HG02840 (cell line): ENCODE measurements around the gene RABEP2.
"Not testable (repeated sequence)": the region's sequence is repeated elsewhere in the genome, so short reads cannot be mapped to it uniquely, and the experiment has no call there.

Source experiments
- ATAC-seq: cut with Tn5 transposase; IDR thresholded peaks from one replicate; pipeline ENCODE4 v1.9.1; 2021; ENCODE audit warnings: mild to moderate bottlenecking, moderate library complexity, moderate number of reproducible peaks; ENCODE audit not compliant: unreplicated experiment, low FRiP score

Gene RABEP2

DNA sequence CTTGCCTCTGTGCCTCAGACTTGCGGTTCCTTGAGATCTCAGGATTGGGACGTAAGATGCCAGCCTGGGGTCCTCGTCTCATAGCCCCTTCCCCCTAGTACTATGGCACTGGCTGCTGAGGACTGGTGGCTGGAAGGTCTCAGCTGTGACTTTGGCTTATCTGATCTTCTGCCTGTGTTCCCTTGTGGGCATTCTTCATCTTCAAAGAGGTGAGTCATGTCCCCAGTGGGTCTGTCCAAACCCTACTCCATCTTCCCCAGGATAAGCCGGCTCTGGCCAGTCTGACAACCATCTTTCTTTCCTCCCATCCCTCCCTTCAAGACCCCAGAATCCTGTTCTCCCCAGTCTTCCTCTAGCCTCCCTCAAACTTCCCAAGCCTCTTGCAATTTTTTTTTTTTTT, 10.3 kb upstream of the RABEP2 start:
- ATAC-seq, result no peak

- ATAC-seq, result no peak
These were observed 8.1 kb upstream of the RABEP2 start for GRCh38 chr16:28933171-28933570.

DNA sequence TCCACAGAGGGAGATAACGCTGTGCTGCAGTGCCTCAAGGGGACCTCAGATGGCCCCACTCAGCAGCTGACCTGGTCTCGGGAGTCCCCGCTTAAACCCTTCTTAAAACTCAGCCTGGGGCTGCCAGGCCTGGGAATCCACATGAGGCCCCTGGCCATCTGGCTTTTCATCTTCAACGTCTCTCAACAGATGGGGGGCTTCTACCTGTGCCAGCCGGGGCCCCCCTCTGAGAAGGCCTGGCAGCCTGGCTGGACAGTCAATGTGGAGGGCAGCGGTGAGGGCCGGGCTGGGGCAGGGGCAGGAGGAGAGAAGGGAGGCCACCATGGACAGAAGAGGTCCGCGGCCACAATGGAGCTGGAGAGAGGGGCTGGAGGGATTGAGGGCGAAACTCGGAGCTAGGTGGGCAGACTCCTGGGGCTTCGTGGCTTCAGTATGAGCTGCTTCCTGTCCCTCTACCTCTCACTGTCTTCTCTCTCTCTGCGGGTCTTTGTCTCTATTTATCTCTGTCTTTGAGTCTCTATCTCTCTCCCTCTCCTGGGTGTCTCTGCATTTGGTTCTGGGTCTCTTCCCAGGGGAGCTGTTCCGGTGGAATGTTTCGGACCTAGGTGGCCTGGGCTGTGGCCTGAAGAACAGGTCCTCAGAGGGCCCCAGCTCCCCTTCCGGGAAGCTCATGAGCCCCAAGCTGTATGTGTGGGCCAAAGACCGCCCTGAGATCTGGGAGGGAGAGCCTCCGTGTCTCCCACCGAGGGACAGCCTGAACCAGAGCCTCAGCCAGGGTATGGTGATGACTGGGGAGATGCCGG, 7.5 kb upstream of the RABEP2 start:
- no peak for ATAC-seq

- ATAC-seq, result no peak
These were observed 6.8 kb upstream of the RABEP2 start, which contains the start of gene CD19 for GRCh38 chr16:28931801-28932225. TSS of gene CD19 (plus strand) at chr16:28931971. CDS start at chr16:28932001, 30 bp downstream.

DNA sequence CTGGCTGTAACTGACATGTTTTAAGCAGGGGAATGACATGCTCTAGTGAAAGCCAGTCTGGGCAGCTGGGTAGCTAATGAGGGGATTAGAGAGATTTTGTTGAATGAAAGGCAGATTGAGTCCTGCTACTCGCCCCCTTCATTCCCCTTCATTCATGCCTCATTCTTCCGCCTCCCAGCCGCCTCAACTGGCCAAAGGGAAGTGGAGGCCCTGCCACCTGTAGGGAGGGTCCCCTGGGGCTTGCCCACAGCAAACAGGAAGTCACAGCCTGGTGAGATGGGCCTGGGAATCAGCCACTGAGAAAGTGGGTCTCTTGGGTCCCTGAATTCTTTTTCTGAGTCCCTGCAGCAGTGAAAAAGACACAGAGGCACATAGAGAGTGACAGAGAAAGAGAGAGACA, 5.6 kb upstream of the RABEP2 start:
- no peak for ATAC-seq

GRCh38 chr16:28930203-28930602, 5.2 kb upstream of the RABEP2 start:
- no peak for ATAC-seq

DNA sequence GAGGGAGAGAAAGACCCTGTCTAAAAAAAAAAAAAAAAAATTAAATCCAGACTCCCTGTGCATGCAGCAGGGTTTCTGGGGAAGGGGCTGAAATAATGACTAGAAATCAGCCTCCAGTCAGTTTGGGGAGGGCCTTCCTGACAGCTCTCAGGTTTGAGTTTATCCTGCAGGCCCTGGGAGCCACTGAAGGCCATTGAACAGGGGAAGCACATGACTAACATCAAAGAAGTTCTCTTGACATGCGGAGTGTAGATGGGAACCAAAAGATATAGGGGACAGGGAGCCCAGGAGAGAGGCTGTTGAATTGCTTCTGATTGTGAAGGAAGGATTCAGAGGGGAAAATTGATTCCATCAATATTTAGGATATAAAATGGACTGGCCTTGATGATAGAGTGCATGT, 2.8 kb upstream of the RABEP2 start:
- ATAC-seq, result no peak

- not testable (repeated sequence) for ATAC-seq
These were observed 1.2 kb upstream of the RABEP2 start for GRCh38 chr16:28926284-28926683.

GRCh38 chr16:28925386-28926228, 569 bp upstream of the RABEP2 start:
- ATAC-seq, result peak; percentile 29

DNA sequence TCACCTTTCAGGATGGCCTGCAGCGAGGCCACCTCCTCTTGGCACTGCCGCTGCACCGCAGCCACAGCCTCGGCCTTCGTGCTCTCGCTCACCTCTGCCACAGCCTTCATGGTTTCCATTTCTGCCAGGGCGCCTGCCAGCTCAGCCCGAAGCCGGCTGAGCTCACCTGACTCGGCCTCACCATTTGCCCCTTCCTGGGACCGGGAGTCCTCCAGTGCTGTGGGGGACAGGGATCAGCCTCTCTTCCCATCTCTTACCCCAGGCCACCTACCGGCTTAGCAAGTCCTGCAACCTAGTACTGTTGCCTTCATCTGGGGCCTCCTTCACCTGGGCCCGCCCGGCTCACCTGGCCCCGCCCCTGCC, 658 bp downstream of the RABEP2 start:
- ATAC-seq, result peak; percentile 10

DNA sequence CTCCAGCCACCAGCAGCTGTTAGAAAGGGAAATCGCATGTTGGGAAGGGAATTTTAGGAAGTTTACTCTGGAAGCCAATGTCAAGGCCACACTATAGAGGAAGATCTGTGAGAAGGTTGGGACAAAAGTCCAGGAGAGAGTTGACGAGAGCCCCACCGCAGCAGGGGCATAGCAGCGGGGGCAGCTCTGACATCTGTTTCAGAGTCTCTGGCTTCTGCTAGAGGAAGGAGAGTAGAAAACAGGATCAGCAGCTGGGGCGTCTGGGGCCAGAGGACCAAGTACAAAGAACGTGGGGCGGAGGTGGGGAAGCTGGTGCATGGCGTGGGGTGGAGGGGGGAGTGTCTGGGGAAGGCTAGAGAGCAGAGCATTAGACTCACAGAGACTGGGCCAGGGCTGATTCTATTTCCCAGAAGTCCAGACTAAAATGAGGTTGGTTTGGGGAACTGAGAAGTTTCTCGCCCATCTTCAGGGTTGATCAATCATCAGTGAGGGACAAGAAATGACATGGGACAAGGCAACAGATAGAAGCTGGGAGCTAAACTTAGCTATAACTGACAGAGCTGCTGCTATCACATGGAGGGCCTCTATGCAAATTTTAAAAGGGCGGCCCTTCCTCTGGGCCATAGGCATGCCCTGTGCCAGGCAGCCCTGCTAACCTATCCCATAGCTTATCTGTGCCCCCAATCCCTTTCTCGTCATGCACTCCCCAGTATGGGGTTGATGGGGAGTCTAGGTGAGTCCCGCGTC, 1.2 kb downstream of the RABEP2 start:
- ATAC-seq, result peak; percentile 42

DNA sequence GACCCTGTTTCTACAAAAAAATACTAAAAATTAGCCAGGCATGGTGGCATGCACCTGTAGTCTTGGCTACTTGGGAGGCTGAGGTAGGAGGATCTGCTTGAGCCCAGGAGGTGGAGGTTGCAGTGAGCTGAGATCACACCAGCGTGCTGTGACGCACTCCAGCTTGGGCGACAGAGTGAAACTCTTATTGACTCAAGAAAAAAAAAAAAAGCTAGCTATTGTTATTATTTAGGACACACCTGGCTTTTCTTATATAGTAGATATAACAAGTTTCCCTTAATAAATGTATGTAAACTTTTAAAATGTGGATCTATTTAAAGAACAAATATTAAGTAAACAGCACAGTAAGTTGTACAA, 1.8 kb downstream of the RABEP2 start:
- no peak for ATAC-seq

DNA sequence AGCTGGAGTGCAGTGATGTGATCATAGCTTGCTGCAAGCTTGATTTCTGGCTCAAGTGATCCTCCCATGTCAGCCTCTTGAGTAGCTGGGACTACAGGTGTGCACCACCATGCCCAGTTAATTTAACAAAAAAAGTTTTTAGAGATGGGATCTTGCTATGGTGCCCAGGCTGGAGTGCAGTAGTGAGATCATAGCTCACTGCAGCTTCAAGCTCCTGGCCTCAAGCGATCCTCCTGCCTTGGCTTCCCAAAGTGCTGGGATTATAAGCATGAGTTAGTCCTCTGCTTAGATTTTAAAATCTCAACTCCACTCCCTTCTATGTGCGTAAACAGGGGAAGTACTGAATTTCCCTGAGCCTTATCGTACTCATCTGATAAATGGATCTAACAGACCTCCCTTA, 6.3 kb downstream of the RABEP2 start:
- no peak for ATAC-seq

DNA sequence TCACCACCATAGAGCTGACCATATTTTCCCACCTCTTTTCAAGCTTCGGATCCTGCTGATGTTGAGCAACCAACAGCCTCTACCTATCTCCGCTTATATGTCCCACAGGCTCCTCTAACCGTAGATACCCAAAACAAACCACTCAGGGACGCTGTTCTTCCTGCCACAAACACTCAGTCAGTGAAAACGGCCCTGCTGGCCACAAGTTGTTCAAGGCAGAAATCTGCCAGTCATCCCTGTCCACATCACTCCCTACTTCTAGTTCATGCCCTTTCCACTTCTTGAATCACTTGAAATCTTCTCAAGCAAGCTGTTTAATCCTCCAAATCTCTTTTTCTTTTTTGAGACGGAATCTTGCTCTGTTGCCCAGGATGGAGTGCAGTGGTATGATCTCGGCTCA, 7.9 kb downstream of the RABEP2 start:
- no peak for ATAC-seq

GRCh38 chr16:28915181-28915580, 9.9 kb downstream of the RABEP2 start:
- no peak for ATAC-seq

- no peak for ATAC-seq
These were observed 10.9 kb downstream of the RABEP2 start for GRCh38 chr16:28913946-28914724.

GRCh38 chr16:28912558-28912957, 12.5 kb downstream of the RABEP2 start:
- ATAC-seq, result no peak

DNA sequence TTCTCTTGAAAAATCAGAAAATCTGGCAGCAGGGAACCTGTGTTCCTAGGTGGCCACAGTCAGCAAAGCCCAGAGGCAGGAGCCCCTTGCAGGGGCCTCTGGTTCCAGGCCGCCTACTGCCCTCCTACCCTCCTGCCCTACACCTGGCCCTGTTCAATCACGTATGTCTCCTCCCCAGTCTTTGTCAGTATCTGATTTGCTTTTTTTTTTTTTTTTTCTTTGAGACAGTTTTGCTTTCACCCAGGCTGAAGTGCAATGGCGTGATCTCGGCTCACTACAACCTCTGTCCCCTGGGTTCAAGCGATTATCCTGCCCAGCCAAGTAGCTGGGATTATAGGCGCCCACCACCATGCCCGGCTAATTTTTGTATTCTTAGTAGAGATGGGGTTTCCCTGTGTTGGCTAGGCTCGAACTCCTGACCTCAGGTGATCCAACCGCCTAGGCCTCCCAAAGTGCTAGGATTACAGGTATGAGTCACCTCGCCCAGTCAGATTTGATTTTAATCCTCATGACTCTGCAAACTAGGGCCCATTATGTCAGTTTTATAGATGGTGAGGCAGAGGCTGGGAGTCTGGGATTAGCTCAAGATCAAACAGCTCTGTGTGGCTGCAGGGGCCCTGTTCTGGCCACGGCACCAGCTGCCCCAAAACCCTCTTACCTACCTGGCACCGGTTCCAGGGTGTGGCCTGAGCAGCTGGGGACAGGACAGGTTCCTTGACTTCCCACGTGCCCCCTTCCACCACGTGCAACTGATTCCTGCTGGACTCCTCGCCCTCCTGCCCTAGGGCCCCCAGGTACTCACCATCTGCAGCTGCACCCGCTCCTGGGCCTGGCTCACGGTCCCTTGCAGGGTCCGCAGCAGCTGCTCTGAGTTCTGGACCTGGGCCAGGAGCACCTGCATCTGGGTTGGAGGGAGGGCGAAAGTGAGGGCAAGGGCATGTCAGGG, 14.7 kb downstream of the RABEP2 start:
- ATAC-seq, result no peak

- ATAC-seq, result no peak
These were observed 19.2 kb downstream of the RABEP2 start for GRCh38 chr16:28905800-28906372.
